Upper lobe of left lung (tissue), 6 donors: ENCODE data around the gene TTF1. TPM values are rescaled to one million over a fixed set of nuclear protein-coding genes. Genes with fewer than 3 reads are reported as not detected.

Experiments used
- ATAC-seq, 2 donors: fragments of 200-7000 bp; cut with Tn5 transposase; one replicate each; pipeline ENCODE4 v1.9.1; 2022; ENCODE audit warnings: mild to moderate bottlenecking in 2 of 2, moderate library complexity in 2 of 2; ENCODE audit not compliant: low FRiP score in 2 of 2
- DNase-seq, 2 donors: peaks; one replicate each; pipeline ENCODE4 v3.0.0-alpha.2; 2019 to 2020
- H3K27ac ChIP-seq, 4 donors: fragments of 200-600 bp; sonication (generic); one replicate each; pipeline ENCODE4 v1.5.1; 2016 to 2019
- H3K27me3 ChIP-seq, 4 donors: fragments of 200-600 bp; sonication (generic); one replicate each; pipeline ENCODE4 v1.5.1; 2017 to 2019
- H3K36me3 ChIP-seq, 4 donors: fragments of 200-600 bp; sonication (generic); one replicate each; pipeline ENCODE4 v1.5.1; 2016 to 2019
- H3K4me1 ChIP-seq, 4 donors: fragments of 200-600 bp; sonication (generic); one replicate each; pipeline ENCODE4 v1.5.1; 2018 to 2019
- H3K4me3 ChIP-seq, 4 donors: fragments of 200-600 bp; sonication (generic); one replicate each; pipeline ENCODE4 v1.5.1; 2017 to 2019; ENCODE audit warnings: mild to moderate bottlenecking in 2 of 4, moderate library complexity in 1 of 4
- H3K9me3 ChIP-seq, 4 donors: fragments of 200-600 bp; sonication (generic); one replicate each; pipeline ENCODE4 v1.5.1; 2018 to 2019
- CTCF ChIP-seq, 6 experiments: fragments of 450-650 bp in 4 of 6; fragments of 200-600 bp in 2 of 6; sonication (generic) in 2 of 6; IDR thresholded peaks; one replicate each; pipeline ENCODE4 v1.5.1; 2016 to 2019; ENCODE audit warnings: antibody characterized with exemption in 6 of 6
- EP300 ChIP-seq, 4 donors: sonication (generic); formaldehyde crosslinking; IDR thresholded peaks; one replicate each; pipeline ENCODE4 v1.5.1; 2017; ENCODE audit warnings: antibody characterized with exemption in 4 of 4, control low read depth in 2 of 4
- POLR2A ChIP-seq, 4 donors: fragments of 450-650 bp; IDR thresholded peaks; one replicate each; pipeline ENCODE4 v1.5.1; 2016 to 2017; ENCODE audit warnings: antibody characterized with exemption in 4 of 4, mild to moderate bottlenecking in 2 of 4
- POLR2AphosphoS5 ChIP-seq, 2 donors: sonication (generic); formaldehyde crosslinking; IDR thresholded peaks; one replicate each; pipeline ENCODE4 v1.5.1; 2017; ENCODE audit warnings: antibody characterized with exemption in 2 of 2
- WGBS, 2 donors: methylation state at CpG; one replicate each; pipeline ENCODE4 v1.1.5; 2017 to 2018; 5-methylcytosine and 5-hydroxymethylcytosine counted together
- total RNA-seq, 6 donors: library from RNA; depleted of rRNA in 4 of 6; stranded (reverse); fragments of >200 nt in 4 of 6; gene quantifications; one replicate each; pipeline versions ENCODE4 v1.1.0 to v1.2.1, GENCODE V29; 2016 to 2021
- donor health status: DM: no; HTN: no; CAD: no; lungs with moderate emphysema.
- donor health status: DM: no; HTN: yes; CAD: no; lungs with severe emphysema.

TTF1 gene
- total RNA-seq, 6 donors from 2014 or later: 7.7 to 16.9 (median 12.3) TPM

- ATAC-seq (no peak), DNase-seq (no peak)
- H3K27me3 ChIP-seq: peaks cover 0 to 24% (median 6%) of the 10 kb centered on the region in 4 donors
- H3K27ac ChIP-seq: no peak overlapping the region
- H3K4me1 ChIP-seq: peaks cover 11 to 13% (median 12%) of the 10 kb centered on the region in 4 donors
- H3K4me3 ChIP-seq: no peak overlapping the region
- no peaks in the 10 kb centered on the region for H3K36me3 ChIP-seq
- no peaks in the 10 kb centered on the region for H3K9me3 ChIP-seq
- no peak for TF ChIP-seq CTCF (IDR thresholded peaks at IDR 0.05)
- TF ChIP-seq POLR2A (IDR thresholded peaks at IDR 0.05): no peak
- TF ChIP-seq POLR2AphosphoS5 (IDR thresholded peaks at IDR 0.05): no peak
- TF ChIP-seq EP300 (IDR thresholded peaks at IDR 0.05): no peak
- 36 to 46% methylated on average over 12 of the region's 12 CpGs for WGBS, 2 donors
Observed at GRCh38 chr9:132415181-132415580, 8.5 kb upstream of the TTF1 start.

DNA sequence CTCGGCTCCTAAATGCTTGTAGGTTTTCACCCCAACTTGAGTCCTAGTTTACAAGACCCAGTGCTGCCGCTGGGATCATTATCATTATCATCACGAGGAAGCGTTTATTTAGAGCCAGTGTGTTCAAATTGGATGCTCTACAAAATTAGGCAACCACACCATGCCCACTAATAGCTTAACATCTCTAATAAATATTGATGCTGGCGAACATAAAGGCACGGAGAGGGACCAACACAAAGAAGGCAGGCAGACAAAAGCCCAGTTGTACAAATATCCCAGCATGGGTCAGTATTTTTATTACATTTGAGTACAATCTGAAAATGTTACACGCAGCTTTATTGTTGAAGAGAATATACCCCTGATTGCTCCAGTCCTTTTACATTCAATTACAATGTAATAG lies 8.1 kb upstream of the TTF1 start:
- peaks cover 14 to 18% (median 16%) of the 10 kb centered on the region in 4 donors for H3K4me1 ChIP-seq
- no peak overlapping the region for H3K27ac ChIP-seq
- TF ChIP-seq EP300 (IDR thresholded peaks at IDR 0.05): no peak
- no peak for TF ChIP-seq POLR2A (IDR thresholded peaks at IDR 0.05)
- TF ChIP-seq POLR2AphosphoS5 (IDR thresholded peaks at IDR 0.05): no peak
- TF ChIP-seq CTCF (IDR thresholded peaks at IDR 0.05): no peak
- H3K9me3 ChIP-seq: no peaks in the 10 kb centered on the region
- DNase-seq: no peak
- H3K27me3 ChIP-seq: peaks cover 0 to 26% (median 8%) of the 10 kb centered on the region in 4 donors
- WGBS, 2 donors: 60 to 69% methylated on average over 7 of the region's 7 CpGs
- H3K36me3 ChIP-seq: no peaks in the 10 kb centered on the region
- H3K4me3 ChIP-seq: no peak overlapping the region
- no peak for ATAC-seq

GRCh38 chr9:132413926-132414325 lies 7.3 kb upstream of the TTF1 start:
- H3K4me1 ChIP-seq: peaks cover 14 to 23% (median 17%) of the 10 kb centered on the region in 4 donors
- H3K27ac ChIP-seq: no peak overlapping the region
- peaks cover 0 to 28% (median 8%) of the 10 kb centered on the region in 4 donors for H3K27me3 ChIP-seq
- ATAC-seq (no peak), DNase-seq (no peak)
- H3K36me3 ChIP-seq: no peaks in the 10 kb centered on the region
- 50 to 64% methylated on average over 5 of the region's 5 CpGs for WGBS, 2 donors
- H3K9me3 ChIP-seq: no peaks in the 10 kb centered on the region
- H3K4me3 ChIP-seq: no peak overlapping the region
- TF ChIP-seq POLR2A (IDR thresholded peaks at IDR 0.05) (no peak), POLR2AphosphoS5 (IDR thresholded peaks at IDR 0.05) (no peak), CTCF (IDR thresholded peaks at IDR 0.05) (no peak), EP300 (IDR thresholded peaks at IDR 0.05) (no peak)

DNA sequence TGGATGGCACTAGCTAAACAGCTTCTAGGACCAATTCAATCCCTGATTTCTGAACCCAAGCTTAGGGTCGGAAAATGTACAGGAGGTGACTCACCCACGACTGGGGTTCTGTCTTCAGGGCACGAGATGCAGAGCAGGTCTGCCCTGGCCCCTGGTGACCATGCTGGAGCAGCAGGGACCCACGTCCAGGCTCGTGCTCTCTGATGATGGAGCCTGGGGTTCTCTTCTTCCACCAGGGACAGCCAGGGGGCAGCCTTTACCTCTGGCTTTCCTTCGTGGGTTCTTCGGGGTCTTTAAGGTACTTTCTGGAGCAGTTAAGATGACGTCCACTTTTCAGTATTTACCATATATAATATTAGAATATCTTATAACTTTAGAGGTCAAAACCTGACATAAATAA lies 5.4 kb upstream of the TTF1 start:
- Histone ChIP-seq H3K4me1 (peaks cover 15 to 27% (median 19%) of the 10 kb centered on the region in 4 donors), H3K27ac (no peak overlapping the region), H3K36me3 (no peaks in the 10 kb centered on the region), H3K4me3 (no peak overlapping the region), H3K27me3 (peaks cover 0 to 28% (median 8%) of the 10 kb centered on the region in 4 donors), H3K9me3 (no peaks in the 10 kb centered on the region)
- WGBS, 2 donors: 3 to 4% methylated on average over 8 of the region's 8 CpGs
- ATAC-seq: no peak
- no peak for TF ChIP-seq POLR2AphosphoS5 (IDR thresholded peaks at IDR 0.05)
- no peak for TF ChIP-seq EP300 (IDR thresholded peaks at IDR 0.05)
- TF ChIP-seq POLR2A (IDR thresholded peaks at IDR 0.05): no peak
- peak in 3 of 6 experiments; percentile 15 to 44 (median 43) for TF ChIP-seq CTCF (IDR thresholded peaks at IDR 0.05)
- DNase-seq: no peak

- Histone ChIP-seq H3K27me3 (peaks cover 0 to 28% (median 8%) of the 10 kb centered on the region in 4 donors), H3K9me3 (no peaks in the 10 kb centered on the region), H3K36me3 (no peaks in the 10 kb centered on the region), H3K4me1 (peaks cover 18 to 32% (median 23%) of the 10 kb centered on the region in 4 donors), H3K4me3 (peak overlapping the region in 3 of 4 donors; percentile 54 to 56 (median 54)), H3K27ac (no peak overlapping the region)
- TF ChIP-seq POLR2A (IDR thresholded peaks at IDR 0.05): no peak
- peak; percentile 33 to 71 (median 54) for TF ChIP-seq CTCF (IDR thresholded peaks at IDR 0.05)
- ATAC-seq: peak; percentile 30 to 47
- WGBS, 2 donors: 1 to 2% methylated on average over 20 of the region's 20 CpGs
- DNase-seq: peak; percentile 38 to 81
Observed at GRCh38 chr9:132411091-132411508, 4.5 kb upstream of the TTF1 start.
